Bronchial epithelial cell (primary cell): Measurements from ENCODE around the gene MICAL3. TPM values are rescaled to one million over a fixed set of nuclear protein-coding genes. Genes with fewer than 3 reads are reported as not detected.

Experiments
- DNase-seq: peaks from one replicate; pipeline ENCODE4 v3.0.0-alpha.2; 2010; ENCODE audit warnings: low read depth
- FAIRE-seq: peaks from 2 replicates; lab custom pipeline; 2011; peaks lifted over from hg19 to GRCh38; lab: Jason Lieb, UNC
- H3K27me3 ChIP-seq: 2 replicates; pipeline ENCODE4 v1.5.1; 2011; ENCODE audit warnings: low read length; ENCODE audit not compliant: control insufficient read depth, insufficient read depth
- H3K36me3 ChIP-seq: 2 replicates; pipeline ENCODE4 v1.5.1; 2011; ENCODE audit warnings: low read length; ENCODE audit not compliant: control insufficient read depth, insufficient read depth
- H3K4me3 ChIP-seq: 2 replicates; pipeline ENCODE4 v1.5.1; 2011; ENCODE audit warnings: mild to moderate bottlenecking, low read depth, low read length, control low read depth
- CTCF ChIP-seq: IDR thresholded peaks from 2 replicates; pipeline ENCODE4 v1.5.1; 2011; ENCODE audit warnings: mild to moderate bottlenecking, moderate library complexity, low read length, control low read depth, inconsistent platforms; ENCODE audit not compliant: insufficient read depth, severe bottlenecking
- total RNA-seq: library from RNA; depleted of rRNA; stranded (reverse); fragments of >200 nt; gene quantifications from 2 replicates; pipeline ENCODE4 v1.2.1, GENCODE V29; 2014

Gene MICAL3
- total RNA-seq, 1 donor from 2014 or later: 13.4 TPM

- DNase-seq (no peak), FAIRE-seq (peak; percentile 52)
- Histone ChIP-seq H3K27me3 (no peaks in the 10 kb centered on the region), H3K36me3 (peaks cover 16% of the 10 kb centered on the region), H3K4me3 (no peak overlapping the region)
- TF ChIP-seq CTCF: no peak
Measured at GRCh38 chr22:17803609-17804270, 220.6 kb downstream of the MICAL3 start.

- peak; percentile 50 for FAIRE-seq
Measured at GRCh38 chr22:17802822-17803221, 221.5 kb downstream of the MICAL3 start.

DNA sequence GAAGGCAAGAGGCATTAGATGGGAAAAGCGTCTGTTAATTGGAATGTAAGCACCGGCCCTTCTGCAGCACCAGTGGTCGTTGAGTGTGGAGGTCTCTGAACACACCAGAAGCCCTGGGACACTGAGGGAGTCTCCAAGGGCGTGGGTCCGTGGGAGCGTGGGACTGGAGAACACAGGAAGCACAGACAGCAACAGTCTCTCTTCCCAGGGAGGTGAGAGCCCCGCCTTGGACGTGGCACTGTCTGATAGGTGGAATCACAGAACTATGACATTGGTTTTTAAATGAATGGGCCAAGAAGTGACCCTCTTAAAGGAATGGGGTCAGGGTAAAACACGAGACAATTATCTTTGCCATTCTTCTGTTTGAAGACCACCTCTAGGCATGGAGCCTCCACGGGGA is 221.9 kb downstream of the MICAL3 start:
- peaks cover 11% of the 10 kb centered on the region for H3K36me3 ChIP-seq
- FAIRE-seq: no peak

More at GRCh38 chr22:17802822-17803221, 221.5 kb downstream of the MICAL3 start:
- H3K4me3 ChIP-seq: no peak overlapping the region
- H3K27me3 ChIP-seq: no peaks in the 10 kb centered on the region
- TF ChIP-seq CTCF: no peak
- peaks cover 12% of the 10 kb centered on the region for H3K36me3 ChIP-seq
- no peak for DNase-seq

DNA sequence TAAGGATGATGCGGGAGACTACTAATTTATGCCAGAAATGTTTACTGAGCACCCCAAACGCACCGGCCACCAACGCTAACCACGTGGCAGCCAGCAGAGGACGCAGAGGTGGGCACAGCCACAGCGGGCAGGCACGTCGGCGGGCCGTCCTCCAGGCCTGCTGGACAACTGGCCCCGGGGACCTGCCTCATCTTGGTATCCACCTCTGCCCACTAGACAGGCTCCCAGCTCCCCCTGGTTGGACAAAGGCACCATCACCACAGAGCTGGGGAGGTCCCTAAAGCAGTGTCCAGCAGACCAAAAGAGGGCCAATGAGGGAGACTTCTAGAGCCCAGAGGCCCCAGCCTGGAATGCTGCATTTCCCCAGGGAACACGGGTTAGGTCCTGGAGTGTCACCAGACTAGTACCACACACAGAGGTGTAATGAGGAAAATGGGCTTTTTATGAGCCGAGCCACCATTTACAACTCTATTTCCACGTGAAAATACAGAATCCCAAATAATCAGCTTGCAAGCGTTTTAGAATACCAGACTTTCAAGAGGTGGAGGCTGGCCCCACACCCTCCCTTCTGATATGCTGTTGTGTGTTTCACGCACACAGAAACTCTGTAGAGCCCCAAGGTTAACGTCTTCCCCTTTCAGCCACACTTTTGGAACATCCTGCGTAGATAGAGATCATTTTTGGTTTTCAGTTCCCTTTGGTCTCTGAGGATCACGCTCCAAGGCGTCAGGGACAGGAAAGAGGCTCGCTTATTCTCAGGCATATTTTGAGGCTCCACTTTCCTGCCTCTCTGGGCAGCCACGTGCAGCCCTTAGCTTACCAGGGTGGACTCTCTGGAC is 226.4 kb downstream of the MICAL3 start:
- no peak for FAIRE-seq

More for the DNA sequence above, 221.9 kb downstream of the MICAL3 start:
- Histone ChIP-seq H3K4me3 (no peak overlapping the region), H3K27me3 (no peaks in the 10 kb centered on the region)
- TF ChIP-seq CTCF: no peak
- DNase-seq: no peak

GRCh38 chr22:17796695-17797094 is 227.7 kb downstream of the MICAL3 start:
- no peak for FAIRE-seq
- no peak for TF ChIP-seq CTCF

More for the DNA sequence above, 226.4 kb downstream of the MICAL3 start:
- no peak for DNase-seq
- Histone ChIP-seq H3K4me3 (no peak overlapping the region), H3K36me3 (peaks cover 9% of the 10 kb centered on the region), H3K27me3 (no peaks in the 10 kb centered on the region)
- TF ChIP-seq CTCF: no peak

More at GRCh38 chr22:17796695-17797094, 227.7 kb downstream of the MICAL3 start:
- H3K27me3 ChIP-seq: no peaks in the 10 kb centered on the region
- H3K36me3 ChIP-seq: peaks cover 9% of the 10 kb centered on the region
- no peak overlapping the region for H3K4me3 ChIP-seq
- DNase-seq: no peak
